Measurements from ENCODE around the gene SLC16A5. TPM values are rescaled to one million over a fixed set of nuclear protein-coding genes. Genes with fewer than 3 reads are reported as not detected.

Gene SLC16A5
- total RNA-seq, 2 experiments from 2014 or later = not detected

DNA sequence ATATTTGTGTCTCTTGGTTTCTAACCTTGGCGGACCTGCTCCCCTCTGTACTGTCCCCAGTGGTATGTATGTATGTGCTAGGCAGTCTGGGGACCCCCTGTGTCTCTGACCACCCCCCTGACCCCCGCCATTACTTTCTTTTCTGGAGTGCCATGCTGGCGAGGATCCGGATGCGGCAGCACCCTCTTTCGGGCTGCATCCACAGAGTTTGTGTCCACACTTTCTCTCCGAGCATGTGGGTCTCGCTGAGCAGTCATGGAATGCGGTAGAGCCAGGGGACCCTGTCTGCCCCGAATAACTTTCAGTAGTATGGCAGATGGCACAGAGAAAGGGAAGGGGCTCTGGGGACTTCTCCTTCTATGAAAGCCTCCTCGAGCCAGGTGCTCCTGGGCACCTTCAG, 23.7 kb upstream of the SLC16A5 start:
- H3K4me2 ChIP-seq (ENCODE audit: low read length) = no peak overlapping the region
- H3K36me3 ChIP-seq (ENCODE audit: insufficient read depth, low read length) = peaks cover 61% of the 10 kb centered on the region
- no peak overlapping the region for H2AFZ ChIP-seq (ENCODE audit: low read length)
- intact Hi-C loops (cut with micrococcal nuclease; ENCODE audit: unreplicated experiment) = no loop called here
- H3K4me3 ChIP-seq (ENCODE audit: low read depth, low read length, poor library complexity, severe bottlenecking) = no peak overlapping the region
- TF ChIP-seq, protein P1, sequence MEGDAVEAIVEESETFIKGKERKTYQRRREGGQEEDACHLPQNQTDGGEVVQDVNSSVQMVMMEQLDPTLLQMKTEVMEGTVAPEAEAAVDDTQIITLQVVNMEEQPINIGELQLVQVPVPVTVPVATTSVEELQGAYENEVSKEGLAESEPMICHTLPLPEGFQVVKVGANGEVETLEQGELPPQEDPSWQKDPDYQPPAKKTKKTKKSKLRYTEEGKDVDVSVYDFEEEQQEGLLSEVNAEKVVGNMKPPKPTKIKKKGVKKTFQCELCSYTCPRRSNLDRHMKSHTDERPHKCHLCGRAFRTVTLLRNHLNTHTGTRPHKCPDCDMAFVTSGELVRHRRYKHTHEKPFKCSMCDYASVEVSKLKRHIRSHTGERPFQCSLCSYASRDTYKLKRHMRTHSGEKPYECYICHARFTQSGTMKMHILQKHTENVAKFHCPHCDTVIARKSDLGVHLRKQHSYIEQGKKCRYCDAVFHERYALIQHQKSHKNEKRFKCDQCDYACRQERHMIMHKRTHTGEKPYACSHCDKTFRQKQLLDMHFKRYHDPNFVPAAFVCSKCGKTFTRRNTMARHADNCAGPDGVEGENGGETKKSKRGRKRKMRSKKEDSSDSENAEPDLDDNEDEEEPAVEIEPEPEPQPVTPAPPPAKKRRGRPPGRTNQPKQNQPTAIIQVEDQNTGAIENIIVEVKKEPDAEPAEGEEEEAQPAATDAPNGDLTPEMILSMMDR (conservative IDR thresholded peaks at IDR 0.05; ENCODE audit: low read length) = no peak
- TF ChIP-seq EZH2phosphoT487 (IDR thresholded peaks at IDR 0.05; ENCODE audit: borderline replicate concordance, low read depth, low read length) = no peak
- H3K79me2 ChIP-seq (ENCODE audit: insufficient read depth, low read depth, low read length) = no peaks in the 10 kb centered on the region
- H4K20me1 ChIP-seq (ENCODE audit: insufficient read depth, low read length) = no peaks in the 10 kb centered on the region
- POLR2A ChIA-PET = interaction anchor here (1.4 kb wide), 1 partner anchor 10 kb away, joined by 5 read pairs; no protein-coding TSS in a partner anchor
- no peaks in the 10 kb centered on the region for H3K4me1 ChIP-seq (ENCODE audit: insufficient read depth, low read length, poor library complexity, severe bottlenecking)
- DNase-seq (ENCODE audit: low spot score) = no peak
- CTCF ChIA-PET (ENCODE audit: unreplicated experiment) = interaction anchor here (1.1 kb wide), 2 partner anchors 26 to 100 kb away, joined by 3 to 4 read pairs; no protein-coding TSS in a partner anchor
- H3K9me3 ChIP-seq (ENCODE audit: low read length) = no peaks in the 10 kb centered on the region
- BruUV-seq (replicated peaks) = no TSS peak
- no peaks in the 10 kb centered on the region for H3K9me2 ChIP-seq (ENCODE audit: insufficient read depth, low read length)
- no peak overlapping the region for H3K27ac ChIP-seq (ENCODE audit: low read depth, low read length, poor library complexity, severe bottlenecking)

DNA sequence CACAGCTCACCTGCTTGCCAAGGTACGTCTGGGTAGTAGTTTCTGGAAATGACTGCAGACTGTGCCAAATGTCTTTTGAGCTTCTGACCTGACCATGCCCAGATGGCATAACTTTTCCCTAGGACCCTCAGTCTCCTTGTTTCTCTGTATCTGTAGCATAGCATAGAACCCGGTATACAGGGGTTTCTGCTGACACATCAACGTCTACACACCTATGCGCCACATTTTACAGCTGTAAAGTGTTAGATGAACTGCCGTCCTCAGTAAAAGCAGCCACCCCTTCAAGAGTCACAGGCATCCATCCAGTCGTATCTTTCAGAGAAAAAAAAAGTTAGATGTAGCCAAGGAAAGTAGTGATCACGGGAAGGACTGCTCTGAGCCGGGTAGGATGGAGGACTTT, 23.3 kb upstream of the SLC16A5 start:
- BruUV-seq (replicated peaks) = no TSS peak
- TF ChIP-seq EZH2phosphoT487 (IDR thresholded peaks at IDR 0.05; ENCODE audit: borderline replicate concordance, low read depth, low read length) = no peak
- TF ChIP-seq, protein P1 (conservative IDR thresholded peaks at IDR 0.05; ENCODE audit: low read length) = no peak
- Histone ChIP-seq H3K79me2 (ENCODE audit: insufficient read depth, low read depth, low read length) (no peaks in the 10 kb centered on the region), H3K27ac (ENCODE audit: low read depth, low read length, poor library complexity, severe bottlenecking) (no peak overlapping the region), H3K36me3 (ENCODE audit: insufficient read depth, low read length) (peaks cover 57% of the 10 kb centered on the region), H3K9me2 (ENCODE audit: insufficient read depth, low read length) (no peaks in the 10 kb centered on the region), H3K4me3 (ENCODE audit: low read depth, low read length, poor library complexity, severe bottlenecking) (no peak overlapping the region), H4K20me1 (ENCODE audit: insufficient read depth, low read length) (no peaks in the 10 kb centered on the region), H2AFZ (ENCODE audit: low read length) (no peak overlapping the region), H3K4me1 (ENCODE audit: insufficient read depth, low read length, poor library complexity, severe bottlenecking) (no peaks in the 10 kb centered on the region), H3K9me3 (ENCODE audit: low read length) (no peaks in the 10 kb centered on the region), H3K4me2 (ENCODE audit: low read length) (no peak overlapping the region)
- ChIA-PET POLR2A (interaction anchor here (1.4 kb wide), 1 partner anchor 10 kb away, joined by 5 read pairs; no protein-coding TSS in a partner anchor), CTCF (ENCODE audit: unreplicated experiment) (interaction anchor here (1.1 kb wide), 1 partner anchor 27 kb away, joined by 3 read pairs; no protein-coding TSS in a partner anchor)
- intact Hi-C loops (cut with micrococcal nuclease; ENCODE audit: unreplicated experiment) = no loop called here
- no peak for DNase-seq (ENCODE audit: low spot score)

DNA sequence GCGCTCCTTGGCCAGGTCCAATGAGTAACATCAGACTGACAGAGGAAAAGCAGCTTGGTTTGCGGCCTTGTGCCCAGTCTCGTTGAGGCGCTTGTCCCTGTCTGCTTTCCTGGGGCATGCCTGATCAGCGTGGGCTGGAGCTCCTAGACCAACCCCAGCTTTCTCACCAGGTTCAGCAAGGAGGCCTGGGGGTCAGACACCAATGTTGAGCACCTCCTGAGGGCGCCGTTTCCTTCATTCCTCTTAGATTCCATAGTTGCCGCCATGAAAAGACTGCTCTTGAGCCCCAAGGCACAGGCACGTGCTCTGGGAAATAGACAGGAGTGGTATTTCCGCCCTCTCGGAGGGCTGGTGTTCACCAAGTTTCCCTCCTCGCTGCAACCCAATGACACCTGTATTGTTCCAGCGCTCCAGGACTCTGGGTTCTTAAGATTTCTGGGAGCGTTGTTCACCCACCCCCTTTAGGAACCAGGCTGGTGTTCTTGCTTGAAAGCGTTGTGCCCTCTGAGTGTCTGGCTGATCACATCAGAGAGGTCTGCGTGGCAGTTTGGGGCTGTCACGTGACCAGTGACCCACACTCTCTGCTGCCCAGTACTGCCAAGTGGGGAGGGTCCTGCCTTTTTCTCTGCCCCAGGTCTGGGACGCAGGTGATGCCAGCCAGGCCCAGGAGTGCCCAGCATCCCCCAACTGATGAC, 22.7 kb upstream of the SLC16A5 start:
- TSS peak; percentile 57 for BruUV-seq (replicated peaks)
- intact Hi-C loops (cut with micrococcal nuclease; ENCODE audit: unreplicated experiment) = no loop called here

More for the DNA sequence above, 22.7 kb upstream of the SLC16A5 start:
- Histone ChIP-seq H3K36me3 (ENCODE audit: insufficient read depth, low read length) (peaks cover 51% of the 10 kb centered on the region), H3K4me3 (ENCODE audit: low read depth, low read length, poor library complexity, severe bottlenecking) (no peak overlapping the region), H3K9me3 (ENCODE audit: low read length) (no peaks in the 10 kb centered on the region), H3K4me2 (ENCODE audit: low read length) (no peak overlapping the region), H3K9me2 (ENCODE audit: insufficient read depth, low read length) (no peaks in the 10 kb centered on the region), H3K79me2 (ENCODE audit: insufficient read depth, low read depth, low read length) (no peaks in the 10 kb centered on the region), H3K4me1 (ENCODE audit: insufficient read depth, low read length, poor library complexity, severe bottlenecking) (no peaks in the 10 kb centered on the region), H2AFZ (ENCODE audit: low read length) (no peak overlapping the region), H4K20me1 (ENCODE audit: insufficient read depth, low read length) (no peaks in the 10 kb centered on the region), H3K27ac (ENCODE audit: low read depth, low read length, poor library complexity, severe bottlenecking) (no peak overlapping the region)
- DNase-seq (ENCODE audit: low spot score) = no peak
- POLR2A ChIA-PET = interaction anchor here (1.4 kb wide), 1 partner anchor 11 kb away, joined by 5 read pairs; no protein-coding TSS in a partner anchor
- CTCF ChIA-PET (ENCODE audit: unreplicated experiment) = interaction anchor here (1.1 kb wide), 1 partner anchor 27 kb away, joined by 3 read pairs; no protein-coding TSS in a partner anchor
- TF ChIP-seq, protein P1 (conservative IDR thresholded peaks at IDR 0.05; ENCODE audit: low read length) = no peak
- no peak for TF ChIP-seq EZH2phosphoT487 (IDR thresholded peaks at IDR 0.05; ENCODE audit: borderline replicate concordance, low read depth, low read length)

All from OCI-LY7 (cell line).